ENCODE results near the gene TTC7B.

Gene TTC7B

GRCh38 chr14:90778571-90779255 is 37.5 kb downstream of the TTC7B start:
- H3K4me1 ChIP-seq (ENCODE audit: low read depth, poor library complexity, severe bottlenecking), result no peaks in the 10 kb centered on the region
- no peak overlapping the region for H3K4me3 ChIP-seq (IDR thresholded peaks at IDR 0.05; ENCODE audit: insufficient read depth, low read depth, low read length)
- no peak overlapping the region for H3K9ac ChIP-seq
- H3K79me2 ChIP-seq (ENCODE audit: insufficient read depth, low read depth), result no peaks in the 10 kb centered on the region
- no peaks in the 10 kb centered on the region for H4K20me1 ChIP-seq (ENCODE audit: insufficient read depth)
- no peak overlapping the region for H2AFZ ChIP-seq (ENCODE audit: low read depth)
- H3K27ac ChIP-seq, result no peak overlapping the region
- no peaks in the 10 kb centered on the region for H3K27me3 ChIP-seq (ENCODE audit: insufficient read depth, low read depth)
- H3K36me3 ChIP-seq (ENCODE audit: insufficient read depth), result no peaks in the 10 kb centered on the region
- no peak overlapping the region for H3K4me2 ChIP-seq
- TF ChIP-seq, protein P1, sequence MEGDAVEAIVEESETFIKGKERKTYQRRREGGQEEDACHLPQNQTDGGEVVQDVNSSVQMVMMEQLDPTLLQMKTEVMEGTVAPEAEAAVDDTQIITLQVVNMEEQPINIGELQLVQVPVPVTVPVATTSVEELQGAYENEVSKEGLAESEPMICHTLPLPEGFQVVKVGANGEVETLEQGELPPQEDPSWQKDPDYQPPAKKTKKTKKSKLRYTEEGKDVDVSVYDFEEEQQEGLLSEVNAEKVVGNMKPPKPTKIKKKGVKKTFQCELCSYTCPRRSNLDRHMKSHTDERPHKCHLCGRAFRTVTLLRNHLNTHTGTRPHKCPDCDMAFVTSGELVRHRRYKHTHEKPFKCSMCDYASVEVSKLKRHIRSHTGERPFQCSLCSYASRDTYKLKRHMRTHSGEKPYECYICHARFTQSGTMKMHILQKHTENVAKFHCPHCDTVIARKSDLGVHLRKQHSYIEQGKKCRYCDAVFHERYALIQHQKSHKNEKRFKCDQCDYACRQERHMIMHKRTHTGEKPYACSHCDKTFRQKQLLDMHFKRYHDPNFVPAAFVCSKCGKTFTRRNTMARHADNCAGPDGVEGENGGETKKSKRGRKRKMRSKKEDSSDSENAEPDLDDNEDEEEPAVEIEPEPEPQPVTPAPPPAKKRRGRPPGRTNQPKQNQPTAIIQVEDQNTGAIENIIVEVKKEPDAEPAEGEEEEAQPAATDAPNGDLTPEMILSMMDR (conservative IDR thresholded peaks at IDR 0.05; ENCODE audit: low read depth, low read length), result no peak

- H3K4me3 ChIP-seq (IDR thresholded peaks at IDR 0.05; ENCODE audit: insufficient read depth, low read depth, low read length), result no peak overlapping the region
- H3K79me2 ChIP-seq (ENCODE audit: insufficient read depth, low read depth), result no peaks in the 10 kb centered on the region
- no peaks in the 10 kb centered on the region for H3K36me3 ChIP-seq (ENCODE audit: insufficient read depth)
- no peak overlapping the region for H2AFZ ChIP-seq (ENCODE audit: low read depth)
- TF ChIP-seq, protein P1 (conservative IDR thresholded peaks at IDR 0.05; ENCODE audit: low read depth, low read length), result no peak
- no peaks in the 10 kb centered on the region for H4K20me1 ChIP-seq (ENCODE audit: insufficient read depth)
- no peaks in the 10 kb centered on the region for H3K4me1 ChIP-seq (ENCODE audit: low read depth, poor library complexity, severe bottlenecking)
- H3K9ac ChIP-seq, result no peak overlapping the region
- no peaks in the 10 kb centered on the region for H3K27me3 ChIP-seq (ENCODE audit: insufficient read depth, low read depth)
- no peak overlapping the region for H3K4me2 ChIP-seq
- no peak overlapping the region for H3K27ac ChIP-seq
Observed at GRCh38 chr14:90777830-90778485, 38.3 kb downstream of the TTC7B start.

GRCh38 chr14:90777358-90777757 is 38.9 kb downstream of the TTC7B start:
- Histone ChIP-seq H3K27ac (no peak overlapping the region), H3K4me3 (IDR thresholded peaks at IDR 0.05; ENCODE audit: insufficient read depth, low read depth, low read length) (no peak overlapping the region), H3K9ac (no peak overlapping the region), H4K20me1 (ENCODE audit: insufficient read depth) (no peaks in the 10 kb centered on the region), H3K79me2 (ENCODE audit: insufficient read depth, low read depth) (no peaks in the 10 kb centered on the region), H3K4me2 (no peak overlapping the region), H2AFZ (ENCODE audit: low read depth) (no peak overlapping the region), H3K27me3 (ENCODE audit: insufficient read depth, low read depth) (no peaks in the 10 kb centered on the region), H3K4me1 (ENCODE audit: low read depth, poor library complexity, severe bottlenecking) (no peaks in the 10 kb centered on the region), H3K36me3 (ENCODE audit: insufficient read depth) (no peaks in the 10 kb centered on the region)
- TF ChIP-seq, protein P1 (conservative IDR thresholded peaks at IDR 0.05; ENCODE audit: low read depth, low read length), result no peak

- Histone ChIP-seq H3K27ac (no peak overlapping the region), H3K9ac (no peak overlapping the region), H3K36me3 (ENCODE audit: insufficient read depth) (no peaks in the 10 kb centered on the region), H3K4me2 (no peak overlapping the region), H3K79me2 (ENCODE audit: insufficient read depth, low read depth) (no peaks in the 10 kb centered on the region), H3K27me3 (ENCODE audit: insufficient read depth, low read depth) (no peaks in the 10 kb centered on the region), H2AFZ (ENCODE audit: low read depth) (no peak overlapping the region), H4K20me1 (ENCODE audit: insufficient read depth) (no peaks in the 10 kb centered on the region), H3K4me3 (IDR thresholded peaks at IDR 0.05; ENCODE audit: insufficient read depth, low read depth, low read length) (no peak overlapping the region), H3K4me1 (ENCODE audit: low read depth, poor library complexity, severe bottlenecking) (no peaks in the 10 kb centered on the region)
- TF ChIP-seq, protein P1 (conservative IDR thresholded peaks at IDR 0.05; ENCODE audit: low read depth, low read length), result no peak
Observed at GRCh38 chr14:90775441-90775840, 40.8 kb downstream of the TTC7B start.

Measured in KMS-11 (cell line).